ENCODE data around the gene PRKACA.

Gene PRKACA

GRCh38 chr19:14089412-14089661 is 28.2 kb downstream of the PRKACA start:
- no peak for TF ChIP-seq CTCF (IDR thresholded peaks at IDR 0.05; ENCODE audit: control insufficient read depth, extremely low read depth, insufficient read depth)
- no peak for DNase-seq (ENCODE audit: low read depth)
- peak overlapping the region; percentile 49 for H3K4me3 ChIP-seq (ENCODE audit: low read depth, low read length)

- peak overlapping the region; percentile 49 for H3K4me3 ChIP-seq (ENCODE audit: low read depth, low read length)
- DNase-seq (ENCODE audit: low read depth), result no peak
These were observed 28.7 kb downstream of the PRKACA start for GRCh38 chr19:14088634-14089411.

GRCh38 chr19:14086098-14086497 is 31.5 kb downstream of the PRKACA start:
- no peak for DNase-seq (ENCODE audit: low read depth)
- no peak for TF ChIP-seq CTCF (IDR thresholded peaks at IDR 0.05; ENCODE audit: control insufficient read depth, extremely low read depth, insufficient read depth)
- no peak overlapping the region for H3K4me3 ChIP-seq (ENCODE audit: low read depth, low read length)

More at GRCh38 chr19:14088634-14089411, 28.7 kb downstream of the PRKACA start:
- no peak for TF ChIP-seq CTCF (IDR thresholded peaks at IDR 0.05; ENCODE audit: control insufficient read depth, extremely low read depth, insufficient read depth)

- no peak for DNase-seq (ENCODE audit: low read depth)
- no peak for TF ChIP-seq CTCF (IDR thresholded peaks at IDR 0.05; ENCODE audit: control insufficient read depth, extremely low read depth, insufficient read depth)
- H3K4me3 ChIP-seq (ENCODE audit: low read depth, low read length), result no peak within 1 kb of the TSS
These were observed 32.1 kb downstream of the PRKACA start, which contains the start of gene C19orf67 for GRCh38 chr19:14085309-14085995. C19orf67 (minus strand) TSS chr19:14085783; CDS start chr19:14085627, 156 bp downstream.

GRCh38 chr19:14082675-14082960 is 34.9 kb downstream of the PRKACA start:
- no peak for TF ChIP-seq CTCF (IDR thresholded peaks at IDR 0.05; ENCODE audit: control insufficient read depth, extremely low read depth, insufficient read depth)
- peak overlapping the region; percentile 77; the same call in 1 of the 2 replicates for H3K4me3 ChIP-seq (ENCODE audit: low read depth, low read length)
- DNase-seq (ENCODE audit: low read depth), result no peak

- no peak for DNase-seq (ENCODE audit: low read depth)
- peak overlapping the region; percentile 77 for H3K4me3 ChIP-seq (ENCODE audit: low read depth, low read length)
- TF ChIP-seq CTCF (IDR thresholded peaks at IDR 0.05; ENCODE audit: control insufficient read depth, extremely low read depth, insufficient read depth), result no peak
These were observed 35.5 kb downstream of the PRKACA start for GRCh38 chr19:14081797-14082674.

Data from LNCaP clone FGC (cell line).